ENCODE measurements around the gene CD83. TPM values are rescaled to one million over a fixed set of nuclear protein-coding genes. Genes with fewer than 3 reads are reported as not detected.
"Not testable (repeated sequence)": the region's sequence is repeated elsewhere in the genome, so short reads cannot be mapped to it uniquely, and the experiment has no call there.

Gene CD83
- total RNA-seq, 1 experiment from 2014 or later, result 7.0 TPM

DNA sequence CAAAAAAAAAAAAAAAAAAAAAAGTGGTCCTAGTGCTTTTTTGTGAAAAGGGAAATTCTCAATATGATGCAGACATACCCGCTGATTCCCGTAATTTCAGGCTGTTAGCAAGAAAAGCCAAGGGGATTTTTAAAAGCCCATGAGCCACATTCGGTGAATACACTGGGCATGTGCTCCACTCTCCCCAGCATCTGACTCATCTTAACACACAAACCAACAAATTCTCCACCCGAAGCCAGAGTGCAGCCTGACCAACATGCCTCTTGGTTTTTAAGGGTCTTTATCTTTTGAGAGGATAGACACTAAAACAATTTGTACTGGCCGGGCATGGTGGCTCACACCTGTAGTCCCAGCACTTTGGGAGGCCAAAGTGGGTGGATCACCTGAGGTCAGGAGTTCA, 45.5 kb upstream of the CD83 start:
- WGBS (ENCODE audit: extremely low coverage, insufficient read length, low lambda C conversion rate), result no CpG with 5 or more reads among the region's 5 CpGs
- no peak overlapping the region for H2AFZ ChIP-seq (ENCODE audit: low read length)
- no peaks in the 10 kb centered on the region for H3K79me1 ChIP-seq (ENCODE audit: insufficient read depth, low read depth, low read length, poor library complexity, severe bottlenecking)
- no peak overlapping the region for H3K56ac ChIP-seq (ENCODE audit: insufficient read length, low read depth, low read length)
- H4K91ac ChIP-seq (ENCODE audit: insufficient read length, low read depth, low read length), result no peak overlapping the region
- no peak overlapping the region for H3K14ac ChIP-seq (ENCODE audit: insufficient read depth, low read length)
- no peaks in the 10 kb centered on the region for H3K23me2 ChIP-seq (ENCODE audit: insufficient read length, low read depth, low read length, poor library complexity, severe bottlenecking)
- no peak overlapping the region for H3K9ac ChIP-seq (ENCODE audit: extremely low read depth, insufficient read length, low read length)
- H3K27ac Mint-ChIP-seq, result peak overlapping the region in 1 of 3 experiments; percentile 31; a peak in 1 of 7 replicates
- no peaks in the 10 kb centered on the region; the same call in 1 of the 2 replicates for H3K27me3 Mint-ChIP-seq (ENCODE audit: low read depth)
- H2BK5ac ChIP-seq (ENCODE audit: insufficient read length, low read length), result no peak overlapping the region
- no peak for DNase-seq
- no peak overlapping the region for H3K4ac ChIP-seq (ENCODE audit: low read depth, low read length)
- H3K9me3 Mint-ChIP-seq, result no peaks in the 10 kb centered on the region
- no peaks in the 10 kb centered on the region for H4K20me1 ChIP-seq (ENCODE audit: control insufficient read depth, insufficient read depth, insufficient read length)
- H3K9me3 ChIP-seq (ENCODE audit: control insufficient read depth, low read depth, low read length), result no peaks in the 10 kb centered on the region
- no peaks in the 10 kb centered on the region for H3K4me1 ChIP-seq (ENCODE audit: insufficient read depth, low read length)
- H2AK5ac ChIP-seq (ENCODE audit: insufficient read length, low read length), result no peak overlapping the region
- no peak overlapping the region for H3T11ph ChIP-seq (ENCODE audit: low read length)
- no peak overlapping the region for H2BK15ac ChIP-seq (ENCODE audit: low read depth, low read length)
- H3K4me2 ChIP-seq (ENCODE audit: insufficient read depth, insufficient read length, low read length), result no peak overlapping the region
- H4K5ac ChIP-seq (ENCODE audit: insufficient read length, low read depth, low read length), result no peak overlapping the region
- H3K4me1 Mint-ChIP-seq, result peaks cover 8 to 9% of the 10 kb centered on the region in 2 experiments
- no peak overlapping the region for H3K27ac ChIP-seq (ENCODE audit: insufficient read length, low read depth, low read length)
- H3K18ac ChIP-seq (ENCODE audit: insufficient read length, low read depth, low read length), result no peak overlapping the region
- H3K23ac ChIP-seq (ENCODE audit: insufficient read length, low read depth, low read length), result no peak overlapping the region
- H3K79me2 ChIP-seq (ENCODE audit: insufficient read depth, low read length), result no peaks in the 10 kb centered on the region
- H2BK12ac ChIP-seq (ENCODE audit: insufficient read length, low read depth, low read length), result no peak overlapping the region
- H2BK120ac ChIP-seq (ENCODE audit: low read depth, low read length, poor library complexity, severe bottlenecking), result no peak overlapping the region
- TF ChIP-seq, protein P1, sequence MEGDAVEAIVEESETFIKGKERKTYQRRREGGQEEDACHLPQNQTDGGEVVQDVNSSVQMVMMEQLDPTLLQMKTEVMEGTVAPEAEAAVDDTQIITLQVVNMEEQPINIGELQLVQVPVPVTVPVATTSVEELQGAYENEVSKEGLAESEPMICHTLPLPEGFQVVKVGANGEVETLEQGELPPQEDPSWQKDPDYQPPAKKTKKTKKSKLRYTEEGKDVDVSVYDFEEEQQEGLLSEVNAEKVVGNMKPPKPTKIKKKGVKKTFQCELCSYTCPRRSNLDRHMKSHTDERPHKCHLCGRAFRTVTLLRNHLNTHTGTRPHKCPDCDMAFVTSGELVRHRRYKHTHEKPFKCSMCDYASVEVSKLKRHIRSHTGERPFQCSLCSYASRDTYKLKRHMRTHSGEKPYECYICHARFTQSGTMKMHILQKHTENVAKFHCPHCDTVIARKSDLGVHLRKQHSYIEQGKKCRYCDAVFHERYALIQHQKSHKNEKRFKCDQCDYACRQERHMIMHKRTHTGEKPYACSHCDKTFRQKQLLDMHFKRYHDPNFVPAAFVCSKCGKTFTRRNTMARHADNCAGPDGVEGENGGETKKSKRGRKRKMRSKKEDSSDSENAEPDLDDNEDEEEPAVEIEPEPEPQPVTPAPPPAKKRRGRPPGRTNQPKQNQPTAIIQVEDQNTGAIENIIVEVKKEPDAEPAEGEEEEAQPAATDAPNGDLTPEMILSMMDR (conservative IDR thresholded peaks at IDR 0.05), result no peak
- no peak overlapping the region for H4K8ac ChIP-seq (replicated peaks; ENCODE audit: insufficient read length, low read depth, low read length)
- no peak overlapping the region for H3K4me3 Mint-ChIP-seq
- H2BK20ac ChIP-seq (ENCODE audit: low read depth, low read length, poor library complexity, severe bottlenecking), result no peak overlapping the region
- H3K36me3 Mint-ChIP-seq (ENCODE audit: insufficient read depth in 1 of 3, low read depth in 3 of 3), result no peaks in the 10 kb centered on the region
- H3K27me3 ChIP-seq (ENCODE audit: insufficient read depth, low read length), result no peaks in the 10 kb centered on the region

DNA sequence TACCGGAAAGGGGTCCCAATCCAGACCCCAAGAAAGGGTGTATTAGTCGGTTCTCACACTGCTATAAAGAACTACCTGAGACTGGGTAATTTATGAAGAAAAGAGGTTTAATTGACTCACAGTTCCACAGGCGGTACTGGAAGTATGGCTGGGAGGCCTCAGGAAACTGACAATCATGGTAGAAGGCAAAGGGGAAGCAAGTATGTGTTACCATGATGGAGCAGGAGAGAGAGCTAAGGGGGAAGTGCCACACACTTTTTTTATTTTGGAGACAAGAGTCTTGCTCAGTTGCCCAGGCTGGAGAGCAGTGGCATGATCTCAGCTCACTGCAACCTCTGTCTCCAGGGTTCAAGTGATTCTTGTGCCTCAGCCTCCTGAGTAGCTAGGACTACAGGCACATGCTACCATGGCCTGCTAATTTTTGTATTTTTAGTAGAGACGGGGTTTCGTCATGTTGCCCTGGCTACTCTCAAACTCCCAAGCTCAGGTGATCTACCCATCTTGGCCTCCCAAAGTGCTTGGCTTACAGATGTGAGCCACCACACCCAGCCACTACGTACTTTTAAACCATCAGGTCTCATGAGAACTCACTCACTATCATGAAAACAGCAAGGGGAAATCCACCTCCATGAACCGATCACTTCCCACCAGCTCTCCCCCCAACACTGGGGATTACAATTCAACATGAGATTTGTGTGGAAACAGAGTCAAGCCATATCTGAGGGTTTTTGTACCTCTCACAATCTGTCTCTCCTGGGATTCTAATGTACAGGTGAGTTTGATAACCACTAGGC, 43.8 kb upstream of the CD83 start:
- not testable (repeated sequence) for H2BK120ac ChIP-seq (ENCODE audit: low read depth, low read length, poor library complexity, severe bottlenecking); H2AK5ac ChIP-seq (ENCODE audit: insufficient read length, low read length); H3K56ac ChIP-seq (ENCODE audit: insufficient read length, low read depth, low read length); H3K14ac ChIP-seq (ENCODE audit: insufficient read depth, low read length); H2BK20ac ChIP-seq (ENCODE audit: low read depth, low read length, poor library complexity, severe bottlenecking); H2AFZ ChIP-seq (ENCODE audit: low read length); H2BK15ac ChIP-seq (ENCODE audit: low read depth, low read length); H3K4me1 ChIP-seq (ENCODE audit: insufficient read depth, low read length); H2BK12ac ChIP-seq (ENCODE audit: insufficient read length, low read depth, low read length); H3K4me2 ChIP-seq (ENCODE audit: insufficient read depth, insufficient read length, low read length); H3K79me2 ChIP-seq (ENCODE audit: insufficient read depth, low read length); H3K4me1 Mint-ChIP-seq; H3K23ac ChIP-seq (ENCODE audit: insufficient read length, low read depth, low read length); H3T11ph ChIP-seq (ENCODE audit: low read length); H3K79me1 ChIP-seq (ENCODE audit: insufficient read depth, low read depth, low read length, poor library complexity, severe bottlenecking); H4K20me1 ChIP-seq (ENCODE audit: control insufficient read depth, insufficient read depth, insufficient read length); H3K4ac ChIP-seq (ENCODE audit: low read depth, low read length); H3K23me2 ChIP-seq (ENCODE audit: insufficient read length, low read depth, low read length, poor library complexity, severe bottlenecking); DNase-seq; H3K36me3 Mint-ChIP-seq (ENCODE audit: insufficient read depth in 1 of 3, low read depth in 3 of 3); H4K8ac ChIP-seq (replicated peaks; ENCODE audit: insufficient read length, low read depth, low read length); H3K27me3 ChIP-seq (ENCODE audit: insufficient read depth, low read length); H3K4me3 Mint-ChIP-seq; H3K9ac ChIP-seq (ENCODE audit: extremely low read depth, insufficient read length, low read length); H3K27ac ChIP-seq (ENCODE audit: insufficient read length, low read depth, low read length); H4K5ac ChIP-seq (ENCODE audit: insufficient read length, low read depth, low read length); H3K9me3 ChIP-seq (ENCODE audit: control insufficient read depth, low read depth, low read length); H2BK5ac ChIP-seq (ENCODE audit: insufficient read length, low read length); H3K18ac ChIP-seq (ENCODE audit: insufficient read length, low read depth, low read length); H3K27me3 Mint-ChIP-seq (ENCODE audit: low read depth); H4K91ac ChIP-seq (ENCODE audit: insufficient read length, low read depth, low read length); H3K9me3 Mint-ChIP-seq
- peak overlapping the region in 1 of 3 experiments; percentile 36; a peak in 2 of 7 replicates for H3K27ac Mint-ChIP-seq
- WGBS (ENCODE audit: extremely low coverage, insufficient read length, low lambda C conversion rate), result 100% methylated on average over 1 of the region's 7 CpGs
